Endodermal cell (in vitro differentiated cells): ENCODE measurements around the gene PRR29. TPM values are rescaled to one million over a fixed set of nuclear protein-coding genes. Genes with fewer than 3 reads are reported as not detected.
A peak's percentile ranks its signal among the peaks of the same experiment; 100 is the strongest.

ENCODE experiments used
- DNase-seq: peaks from one replicate; pipeline ENCODE4 v3.0.0-alpha.2; 2017
- H3K27ac ChIP-seq: 2 replicates; pipeline ENCODE4 v1.5.1; 2013; ENCODE audit warnings: mild to moderate bottlenecking, low read depth, low read length, moderate library complexity
- H3K27me3 ChIP-seq: 2 replicates; pipeline ENCODE4 v1.6.1; 2013; ENCODE audit warnings: mild to moderate bottlenecking, low read length, moderate library complexity; ENCODE audit not compliant: insufficient read depth, control insufficient read depth, poor library complexity, severe bottlenecking
- H3K36me3 ChIP-seq: 2 replicates; pipeline ENCODE4 v1.7.0; 2013; ENCODE audit warnings: mild to moderate bottlenecking, low read length, moderate library complexity; ENCODE audit not compliant: control insufficient read depth, insufficient read depth
- H3K4me1 ChIP-seq: one replicate; pipeline ENCODE4 v1.7.0; 2013; ENCODE audit warnings: low read length; ENCODE audit not compliant: control insufficient read depth, insufficient read depth
- H3K4me3 ChIP-seq: 2 replicates; pipeline ENCODE4 v1.5.1; 2013; ENCODE audit warnings: mild to moderate bottlenecking, low read length, moderate library complexity
- H3K9ac ChIP-seq: 2 replicates; pipeline ENCODE4 v1.6.1; 2013; ENCODE audit warnings: mild to moderate bottlenecking, low read length, moderate library complexity; ENCODE audit not compliant: poor library complexity, severe bottlenecking; ENCODE audit errors: extremely low read depth
- H3K9me3 ChIP-seq: 2 replicates; pipeline ENCODE4 v1.6.1; 2013; ENCODE audit warnings: mild to moderate bottlenecking, low read length, moderate library complexity; ENCODE audit not compliant: control insufficient read depth
- H3K27ac Mint-ChIP-seq: 2 replicates; pipeline ENCODE4 v1.8.0; 2020; ENCODE audit warnings: mixed read lengths
- H3K27me3 Mint-ChIP-seq: 2 replicates; pipeline ENCODE4 v1.8.0; 2021; ENCODE audit warnings: mild to moderate bottlenecking, mixed read lengths; ENCODE audit not compliant: insufficient read depth
- H3K36me3 Mint-ChIP-seq: 2 replicates; pipeline ENCODE4 v1.8.0; 2020; ENCODE audit warnings: low read depth, mixed read lengths
- H3K4me1 Mint-ChIP-seq: 2 replicates; pipeline ENCODE4 v1.8.0; 2020; ENCODE audit warnings: mixed read lengths
- H3K4me3 Mint-ChIP-seq: 2 replicates; pipeline ENCODE4 v1.8.0; 2020; ENCODE audit warnings: mild to moderate bottlenecking, moderate library complexity, mixed read lengths
- H3K9me3 Mint-ChIP-seq: 2 replicates; pipeline ENCODE4 v1.8.0; 2020; ENCODE audit warnings: mild to moderate bottlenecking, mixed read lengths
- WGBS, 2 experiments: methylation state at CpG; one replicate each; pipeline versions ENCODE4 v1.1.5 to v1.1.7; 2013; ENCODE audit warnings: missing lambda C conversion rate in 2 of 2, mixed read lengths in 1 of 2; ENCODE audit not compliant: insufficient coverage in 1 of 2, insufficient read length in 1 of 2; 5-methylcytosine and 5-hydroxymethylcytosine counted together
- total RNA-seq, 2 donors: library from RNA; stranded (reverse); fragmentation: NEBNext Ultra II Directional in 1 of 2; extraction: Animal tissue kit (Norgen Biotek cat#: 25700) in 1 of 2; gene quantifications; 2 replicates in 1 of 2; 3 replicates in 1 of 2; pipeline ENCODE4 v1.2.1, GENCODE V29; 2021
- TF ChIP-seq, protein P1 (sequence below): fragments of 200-600 bp; sonication (generic); conservative IDR thresholded peaks from 2 replicates; pipeline ENCODE4 v1.5.0; 2021; ENCODE audit warnings: antibody characterized with exemption, mild to moderate bottlenecking

PRR29 gene
- total RNA-seq, 2 donors from 2014 or later, result 3.3 to 6.1 TPM

DNA sequence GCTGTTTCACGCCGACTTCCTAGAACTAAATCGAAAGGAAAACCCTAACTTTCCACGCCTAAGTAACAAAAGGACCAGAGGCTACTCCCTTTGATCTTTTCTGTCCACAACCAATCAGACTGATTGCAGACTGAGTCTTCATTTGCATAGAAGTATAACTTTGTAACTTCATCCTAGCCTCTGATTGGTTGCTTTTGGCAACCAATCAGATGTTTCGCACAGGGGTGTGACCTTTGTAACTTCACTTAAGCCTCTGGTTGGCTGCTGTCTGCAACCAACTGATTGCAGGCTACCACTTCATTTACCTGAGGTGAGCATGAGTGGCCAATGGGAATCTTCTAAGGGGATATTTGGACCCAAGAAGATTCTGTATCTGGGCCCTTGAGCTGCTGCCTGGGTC is 39.7 kb downstream of the PRR29 start:
- peaks cover 10% of the 10 kb centered on the region for H3K36me3 Mint-ChIP-seq
- Histone ChIP-seq H3K27ac (no peak overlapping the region), H3K4me1 (peaks cover 3% of the 10 kb centered on the region), H3K36me3 (no peaks in the 10 kb centered on the region), H3K4me3 (no peak overlapping the region), H3K9ac (no peak overlapping the region), H3K9me3 (no peaks in the 10 kb centered on the region), H3K27me3 (no peaks in the 10 kb centered on the region)
- H3K4me3 Mint-ChIP-seq, result no peak overlapping the region
- no peaks in the 10 kb centered on the region for H3K9me3 Mint-ChIP-seq
- TF ChIP-seq, protein P1, sequence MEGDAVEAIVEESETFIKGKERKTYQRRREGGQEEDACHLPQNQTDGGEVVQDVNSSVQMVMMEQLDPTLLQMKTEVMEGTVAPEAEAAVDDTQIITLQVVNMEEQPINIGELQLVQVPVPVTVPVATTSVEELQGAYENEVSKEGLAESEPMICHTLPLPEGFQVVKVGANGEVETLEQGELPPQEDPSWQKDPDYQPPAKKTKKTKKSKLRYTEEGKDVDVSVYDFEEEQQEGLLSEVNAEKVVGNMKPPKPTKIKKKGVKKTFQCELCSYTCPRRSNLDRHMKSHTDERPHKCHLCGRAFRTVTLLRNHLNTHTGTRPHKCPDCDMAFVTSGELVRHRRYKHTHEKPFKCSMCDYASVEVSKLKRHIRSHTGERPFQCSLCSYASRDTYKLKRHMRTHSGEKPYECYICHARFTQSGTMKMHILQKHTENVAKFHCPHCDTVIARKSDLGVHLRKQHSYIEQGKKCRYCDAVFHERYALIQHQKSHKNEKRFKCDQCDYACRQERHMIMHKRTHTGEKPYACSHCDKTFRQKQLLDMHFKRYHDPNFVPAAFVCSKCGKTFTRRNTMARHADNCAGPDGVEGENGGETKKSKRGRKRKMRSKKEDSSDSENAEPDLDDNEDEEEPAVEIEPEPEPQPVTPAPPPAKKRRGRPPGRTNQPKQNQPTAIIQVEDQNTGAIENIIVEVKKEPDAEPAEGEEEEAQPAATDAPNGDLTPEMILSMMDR, result no peak
- no peak overlapping the region for H3K27ac Mint-ChIP-seq
- 93 to 97% methylated on average over 4 to 5 of the region's 5 CpGs for WGBS, 2 experiments
- DNase-seq, result peak; percentile 36
- no peaks in the 10 kb centered on the region for H3K27me3 Mint-ChIP-seq
- H3K4me1 Mint-ChIP-seq, result peaks cover 10% of the 10 kb centered on the region

DNA sequence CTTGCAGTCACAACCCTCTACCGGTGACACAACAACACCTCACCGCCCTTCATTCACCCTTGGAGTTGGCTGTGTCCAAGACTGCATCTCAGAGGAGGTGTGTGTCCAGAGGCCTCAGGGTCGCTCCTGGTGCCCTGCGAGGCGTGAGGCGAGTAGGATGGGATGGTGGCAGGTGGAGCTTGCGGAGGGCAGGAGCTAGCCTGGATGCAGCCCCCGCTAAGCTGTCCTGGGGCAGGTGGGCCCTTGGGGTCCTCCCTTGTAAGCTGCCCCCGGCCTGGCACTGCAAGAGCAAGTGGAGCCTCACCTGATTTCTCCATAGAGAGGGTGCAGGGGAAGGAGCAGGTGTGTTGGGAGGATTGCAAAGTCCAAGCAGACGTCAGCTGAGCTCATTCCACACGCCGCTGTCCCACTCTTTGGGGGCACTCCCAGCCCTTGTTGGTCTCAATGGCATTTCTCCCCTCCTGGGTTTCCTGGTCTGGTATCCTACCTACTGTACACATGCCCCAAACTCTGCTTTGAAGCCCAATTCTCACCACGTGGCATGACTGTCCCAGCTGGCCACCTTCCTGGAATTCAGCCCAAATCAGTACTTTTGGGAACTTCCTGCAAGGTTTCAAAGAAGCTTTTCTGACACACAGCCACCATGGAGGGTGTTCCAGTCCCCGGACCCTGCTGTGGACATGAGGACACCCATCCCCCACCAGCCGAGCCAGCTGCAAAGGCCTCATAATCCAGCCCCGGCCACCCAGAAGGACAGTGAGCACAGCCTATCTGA is 40.4 kb downstream of the PRR29 start:
- DNase-seq, result peak; percentile 44
- H3K27me3 Mint-ChIP-seq, result no peaks in the 10 kb centered on the region
- H3K4me1 Mint-ChIP-seq, result peaks cover 10% of the 10 kb centered on the region
- H3K4me3 Mint-ChIP-seq, result no peak overlapping the region
- H3K27ac Mint-ChIP-seq, result no peak overlapping the region
- no peak overlapping the region for H3K27ac ChIP-seq
- peaks cover 3% of the 10 kb centered on the region for H3K4me1 ChIP-seq
- no peaks in the 10 kb centered on the region for H3K9me3 ChIP-seq
- no peak overlapping the region for H3K9ac ChIP-seq
- no peaks in the 10 kb centered on the region for H3K9me3 Mint-ChIP-seq
- 90 to 97% methylated on average over 10 to 16 of the region's 16 CpGs for WGBS, 2 experiments
- TF ChIP-seq, protein P1, result no peak
- no peaks in the 10 kb centered on the region for H3K36me3 ChIP-seq
- no peaks in the 10 kb centered on the region for H3K27me3 ChIP-seq
- H3K36me3 Mint-ChIP-seq, result peaks cover 12% of the 10 kb centered on the region
- no peak overlapping the region for H3K4me3 ChIP-seq

DNA sequence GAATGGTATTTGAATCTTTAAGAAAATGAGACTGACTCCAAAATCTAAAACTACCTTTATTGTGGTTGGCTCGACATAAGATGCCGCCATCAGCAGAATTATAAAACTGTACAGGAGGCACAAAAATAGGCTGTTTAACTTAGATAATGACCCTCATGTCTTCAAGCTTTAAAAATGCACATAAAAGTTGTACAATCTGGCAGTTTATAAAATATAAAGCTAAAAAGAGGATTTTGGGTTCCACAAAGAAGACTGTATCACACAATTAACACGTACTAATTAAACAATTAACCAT is 40.9 kb downstream of the PRR29 start:
- H3K36me3 Mint-ChIP-seq, result peaks cover 17% of the 10 kb centered on the region
- 93% methylated on average over 3 of the region's 3 CpGs for WGBS, 2 experiments
- TF ChIP-seq, protein P1, result no peak
- no peak overlapping the region for H3K27ac Mint-ChIP-seq
- no peaks in the 10 kb centered on the region for H3K9me3 Mint-ChIP-seq
- peaks cover 3% of the 10 kb centered on the region for H3K4me1 ChIP-seq
- H3K27me3 Mint-ChIP-seq, result no peaks in the 10 kb centered on the region
- H3K4me1 Mint-ChIP-seq, result peaks cover 10% of the 10 kb centered on the region
- H3K36me3 ChIP-seq, result no peaks in the 10 kb centered on the region
- no peak for DNase-seq
- no peak overlapping the region for H3K27ac ChIP-seq
- no peaks in the 10 kb centered on the region for H3K27me3 ChIP-seq
- H3K4me3 Mint-ChIP-seq, result no peak overlapping the region
- H3K9ac ChIP-seq, result no peak overlapping the region
- no peak overlapping the region for H3K4me3 ChIP-seq
- no peaks in the 10 kb centered on the region for H3K9me3 ChIP-seq
